ENCODE data around the gene PCDHGC3.
A peak's percentile ranks its signal among the peaks of the same experiment; 100 is the strongest.

GRCh38 chr5:141507387-141508091 lies 31.8 kb downstream of the PCDHGC3 start:
- TF ChIP-seq CTCF (IDR thresholded peaks at IDR 0.05): no peak
- TF ChIP-seq POLR2A (IDR thresholded peaks at IDR 0.05): no peak
- TF ChIP-seq EP300 (IDR thresholded peaks at IDR 0.05): peak in 1 of 2 donors; percentile 46

Data from tibial nerve (tissue), 4 donors.